Measurements from ENCODE around the gene LGALS7.
"Not testable (repeated sequence)": the region's sequence is repeated elsewhere in the genome, so short reads cannot be mapped to it uniquely, and the experiment has no call there.

LGALS7 gene

GRCh38 chr19:38770228-38770948, 2.9 kb downstream of the LGALS7 start:
- not testable (repeated sequence) for DNase-seq

- peak in 1 of 3 experiments; percentile 27 for DNase-seq
Observed at GRCh38 chr19:38769635-38770211, 3.6 kb downstream of the LGALS7 start.

GRCh38 chr19:38766276-38767047, 6.9 kb downstream of the LGALS7 start:
- DNase-seq = no peak

GRCh38 chr19:38765214-38765613, 8.1 kb downstream of the LGALS7 start:
- no peak for DNase-seq

- DNase-seq = no peak
Observed at GRCh38 chr19:38763795-38764220, 9.5 kb downstream of the LGALS7 start.

GRCh38 chr19:38761884-38762389, 11.4 kb downstream of the LGALS7 start:
- DNase-seq = not testable (repeated sequence)

- DNase-seq = not testable (repeated sequence)
Observed at GRCh38 chr19:38760805-38761517, 12.4 kb downstream of the LGALS7 start.

- no peak for DNase-seq
Observed at GRCh38 chr19:38759590-38760003, 13.7 kb downstream of the LGALS7 start.

- DNase-seq = not testable (repeated sequence)
Observed at GRCh38 chr19:38754196-38754595, 19.1 kb downstream of the LGALS7 start.

- DNase-seq = not testable (repeated sequence)
Observed at GRCh38 chr19:38753783-38754182, 19.5 kb downstream of the LGALS7 start.

- DNase-seq = no peak
Observed at GRCh38 chr19:38745316-38745715, 28.0 kb downstream of the LGALS7 start.

GRCh38 chr19:38744874-38745273, 28.4 kb downstream of the LGALS7 start:
- no peak for DNase-seq

- DNase-seq = no peak
Observed at GRCh38 chr19:38744298-38744681, 29.0 kb downstream of the LGALS7 start, which contains the start of gene CAPN12. TSS of gene CAPN12 (minus strand) at chr19:38744474. CDS start at chr19:38744165, 309 bp downstream.

GRCh38 chr19:38743394-38744297, 29.7 kb downstream of the LGALS7 start:
- DNase-seq = no peak

- DNase-seq = no peak
Observed at GRCh38 chr19:38742906-38743305, 30.4 kb downstream of the LGALS7 start.

GRCh38 chr19:38742296-38742695, 31.0 kb downstream of the LGALS7 start:
- DNase-seq = no peak

- no peak for DNase-seq
Observed at GRCh38 chr19:38741670-38742069, 31.6 kb downstream of the LGALS7 start.

- DNase-seq = no peak
Observed at GRCh38 chr19:38740932-38741331, 32.4 kb downstream of the LGALS7 start.

GRCh38 chr19:38740257-38740592, 33.1 kb downstream of the LGALS7 start:
- DNase-seq = no peak

- DNase-seq = no peak
Observed at GRCh38 chr19:38739440-38740256, 33.7 kb downstream of the LGALS7 start.

Data from NCI-H1417 (cell line).